Thymus (tissue), 11 donors: Measurements from ENCODE around the gene UBXN10. TPM values are rescaled to one million over a fixed set of nuclear protein-coding genes. Genes with fewer than 3 reads are reported as not detected.
A peak's percentile ranks its signal among the peaks of the same experiment; 100 is the strongest.

ENCODE experiments used
- DNase-seq, 9 donors: peaks; one replicate each; pipeline ENCODE4 v3.0.0-alpha.2; 2013; ENCODE audit warnings: low spot score in 9 of 9, low read depth in 6 of 9, missing footprints in 1 of 9
- H3K27ac ChIP-seq, 2 donors: one replicate each; pipeline ENCODE4 v1.5.1; 2013; ENCODE audit warnings: control low read depth in 1 of 2, low read depth in 1 of 2, low read length in 1 of 2, mild to moderate bottlenecking in 1 of 2, moderate library complexity in 1 of 2
- H3K27me3 ChIP-seq, 2 donors: one replicate each; pipeline ENCODE4 v1.5.1; 2013; ENCODE audit warnings: low read length in 1 of 2; ENCODE audit not compliant: control insufficient read depth in 2 of 2, insufficient read depth in 1 of 2
- H3K36me3 ChIP-seq, 2 donors: one replicate each; pipeline ENCODE4 v1.5.1; 2013; ENCODE audit warnings: low read length in 1 of 2, mild to moderate bottlenecking in 1 of 2, moderate library complexity in 1 of 2; ENCODE audit not compliant: control insufficient read depth in 2 of 2, insufficient read depth in 2 of 2
- H3K4me1 ChIP-seq, 2 donors: one replicate each; pipeline ENCODE4 v1.5.1; 2013; ENCODE audit warnings: low read length in 2 of 2; ENCODE audit not compliant: control insufficient read depth in 2 of 2, insufficient read depth in 2 of 2
- H3K4me3 ChIP-seq, 2 donors: one replicate each; pipeline ENCODE4 v1.5.1; 2013; ENCODE audit warnings: low read length in 2 of 2, control low read depth in 1 of 2, mild to moderate bottlenecking in 1 of 2
- H3K9me3 ChIP-seq, 2 donors: one replicate each; pipeline ENCODE4 v1.5.1; 2013; ENCODE audit warnings: low read length in 1 of 2, mild to moderate bottlenecking in 1 of 2; ENCODE audit not compliant: control insufficient read depth in 2 of 2, insufficient read depth in 1 of 2
- WGBS: extraction: QIAGEN DNeasy Blood & Tissue Kit; methylation state at CpG from one replicate; pipeline ENCODE4 v1.1.7; 2013; 5-methylcytosine and 5-hydroxymethylcytosine counted together
- polyA plus RNA-seq: library from polyadenylated mRNA; stranded (reverse); fragments of 200-250 nt; gene quantifications from one replicate; pipeline ENCODE4 v1.2.3, GENCODE V29; 2013
- total RNA-seq: library from RNA; stranded (reverse); fragments of 120-200 nt; gene quantifications from one replicate; pipeline ENCODE4 v1.2.4, GENCODE V29; 2013
- donor health status: healthy.

UBXN10 gene
- total and polyA plus RNA-seq, 2 donors: 0.24 to 0.50 TPM

- H3K27me3 ChIP-seq: peaks cover 9 to 41% of the 10 kb centered on the region in 2 donors
- H3K27ac ChIP-seq: no peak overlapping the region
- peaks cover 7 to 16% of the 10 kb centered on the region in 2 donors for H3K4me1 ChIP-seq
- H3K36me3 ChIP-seq: no peaks in the 10 kb centered on the region
- WGBS: 70% methylated on average over 4 of the region's 4 CpGs
- H3K4me3 ChIP-seq: no peak overlapping the region
- DNase-seq: peak in 1 of 9 donors; percentile 9
- H3K9me3 ChIP-seq: no peaks in the 10 kb centered on the region
Observed at GRCh38 chr1:20187813-20188454, 2.0 kb downstream of the UBXN10 start.

GRCh38 chr1:20188455-20188817 is 2.5 kb downstream of the UBXN10 start:
- H3K9me3 ChIP-seq: no peaks in the 10 kb centered on the region
- no peak overlapping the region for H3K27ac ChIP-seq
- 61% methylated on average over 4 of the region's 4 CpGs for WGBS
- no peaks in the 10 kb centered on the region for H3K36me3 ChIP-seq
- peaks cover 7 to 16% of the 10 kb centered on the region in 2 donors for H3K4me1 ChIP-seq
- no peak for DNase-seq
- no peak overlapping the region for H3K4me3 ChIP-seq
- H3K27me3 ChIP-seq: peaks cover 9 to 41% of the 10 kb centered on the region in 2 donors

GRCh38 chr1:20189664-20190063 is 3.8 kb downstream of the UBXN10 start:
- DNase-seq: no peak
- H3K4me3 ChIP-seq: no peak overlapping the region
- no peaks in the 10 kb centered on the region for H3K9me3 ChIP-seq
- H3K27me3 ChIP-seq: peaks cover 9 to 31% of the 10 kb centered on the region in 2 donors
- H3K36me3 ChIP-seq: no peaks in the 10 kb centered on the region
- no peak overlapping the region for H3K27ac ChIP-seq
- WGBS: 95% methylated on average over 4 of the region's 4 CpGs
- peaks cover 7 to 16% of the 10 kb centered on the region in 2 donors for H3K4me1 ChIP-seq

GRCh38 chr1:20190256-20191160 is 4.6 kb downstream of the UBXN10 start:
- DNase-seq: no peak
- H3K36me3 ChIP-seq: no peaks in the 10 kb centered on the region
- peaks cover 4 to 12% of the 10 kb centered on the region in 2 donors for H3K4me1 ChIP-seq
- no peaks in the 10 kb centered on the region for H3K9me3 ChIP-seq
- 94% methylated on average over 19 of the region's 19 CpGs for WGBS
- H3K27ac ChIP-seq: no peak overlapping the region
- no peak overlapping the region for H3K4me3 ChIP-seq
- peaks cover 6 to 23% of the 10 kb centered on the region in 2 donors for H3K27me3 ChIP-seq

- Histone ChIP-seq H3K27me3 (peaks cover 1 to 14% of the 10 kb centered on the region in 2 donors), H3K36me3 (no peaks in the 10 kb centered on the region), H3K4me3 (no peak overlapping the region), H3K27ac (no peak overlapping the region), H3K4me1 (peaks cover under 1 to 6% of the 10 kb centered on the region in 2 donors), H3K9me3 (no peaks in the 10 kb centered on the region)
- DNase-seq: no peak
- WGBS: 91% methylated on average over 12 of the region's 12 CpGs
Observed at GRCh38 chr1:20191266-20191825, 5.5 kb downstream of the UBXN10 start.

GRCh38 chr1:20192364-20192763 is 6.5 kb downstream of the UBXN10 start:
- Histone ChIP-seq H3K4me3 (no peak overlapping the region), H3K27me3 (peaks cover 0 to 5% of the 10 kb centered on the region in 2 donors), H3K27ac (no peak overlapping the region), H3K36me3 (no peaks in the 10 kb centered on the region), H3K4me1 (peaks cover 0 to under 1% of the 10 kb centered on the region in 2 donors), H3K9me3 (no peaks in the 10 kb centered on the region)
- DNase-seq: no peak
- WGBS: 89% methylated on average over 5 of the region's 5 CpGs

GRCh38 chr1:20192871-20193411 is 7.0 kb downstream of the UBXN10 start:
- WGBS: 96% methylated on average over 1 of the region's 1 CpG
- no peaks in the 10 kb centered on the region for H3K9me3 ChIP-seq
- DNase-seq: no peak
- no peaks in the 10 kb centered on the region for H3K4me1 ChIP-seq
- H3K27ac ChIP-seq: no peak overlapping the region
- H3K36me3 ChIP-seq: no peaks in the 10 kb centered on the region
- H3K27me3 ChIP-seq: peaks cover 0 to 3% of the 10 kb centered on the region in 2 donors
- H3K4me3 ChIP-seq: no peak overlapping the region

- Histone ChIP-seq H3K27me3 (peaks cover 0 to 3% of the 10 kb centered on the region in 2 donors), H3K9me3 (no peaks in the 10 kb centered on the region), H3K4me1 (no peaks in the 10 kb centered on the region), H3K4me3 (no peak overlapping the region), H3K36me3 (no peaks in the 10 kb centered on the region), H3K27ac (no peak overlapping the region)
- no peak for DNase-seq
- 97% methylated on average over 2 of the region's 2 CpGs for WGBS
Observed at GRCh38 chr1:20194224-20194623, 8.3 kb downstream of the UBXN10 start.
